ENCODE data around the gene NOL8. TPM values are rescaled to one million over a fixed set of nuclear protein-coding genes. Genes with fewer than 3 reads are reported as not detected.

Gene NOL8
- total RNA-seq, 1 experiment from 2014 or later = 48.2 TPM

- peaks cover 0 to 19% of the 10 kb centered on the region in 2 experiments; a peak in 2 of 4 replicates for H3K36me3 ChIP-seq (ENCODE audit: control insufficient read depth in 1 of 2, insufficient read depth in 2 of 2, low read length in 2 of 2)
- DNase-seq (ENCODE audit: low read depth, low spot score) (no peak), ATAC-seq (no peak)
- H3K9me3 ChIP-seq (ENCODE audit: control insufficient read depth in 1 of 2, insufficient read depth in 1 of 2, low read depth in 1 of 2, low read length in 2 of 2) = peaks cover 0 to 9% of the 10 kb centered on the region in 2 experiments; a peak in 1 of 4 replicates
- no peak overlapping the region for H3K27ac ChIP-seq (ENCODE audit: low read depth, low read length)
- no peaks in the 10 kb centered on the region for H3K4me1 ChIP-seq (ENCODE audit: control insufficient read depth in 1 of 2, insufficient read depth in 2 of 2, low read length in 2 of 2)
- no TSS peak for BruUV-seq (replicated peaks)
- no peak overlapping the region for H3K9ac ChIP-seq (ENCODE audit: low read length)
- no peak overlapping the region for H3K4me3 ChIP-seq (replicated peaks in 1 of 2; ENCODE audit: low read depth in 1 of 2, low read length in 2 of 2)
- RAD21 ChIA-PET (ENCODE audit: low non-redundant PET in 1 of 2, low total read pairs in 2 of 2, uncharacterized antibody in 2 of 2, unreplicated experiment in 2 of 2) = no interaction called here
- POLR2A ChIA-PET = no interaction called here
- intact Hi-C loops (cut with micrococcal nuclease) = no loop called here
- H3K79me2 ChIP-seq (ENCODE audit: insufficient read depth, low read length) = no peaks in the 10 kb centered on the region
- TF ChIP-seq EGR1 (IDR thresholded peaks at IDR 0.05; ENCODE audit: low read depth) (no peak), ELF1 (IDR thresholded peaks at IDR 0.05; ENCODE audit: borderline replicate concordance, low read depth) (no peak), POLR2AphosphoS5 (IDR thresholded peaks at IDR 0.05; ENCODE audit: low read depth, low read length) (no peak), POLR2A (IDR thresholded peaks at IDR 0.05; ENCODE audit: borderline replicate concordance, extremely low read depth, insufficient read depth, insufficient read length) (no peak)
- TF ChIP-seq, protein P1, sequence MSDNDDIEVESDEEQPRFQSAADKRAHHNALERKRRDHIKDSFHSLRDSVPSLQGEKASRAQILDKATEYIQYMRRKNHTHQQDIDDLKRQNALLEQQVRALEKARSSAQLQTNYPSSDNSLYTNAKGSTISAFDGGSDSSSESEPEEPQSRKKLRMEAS (IDR thresholded peaks at IDR 0.05) = no peak
- CTCF ChIA-PET = no interaction called here
- no peaks in the 10 kb centered on the region for H3K27me3 ChIP-seq (ENCODE audit: insufficient read depth, low read length)
- no peaks in the 10 kb centered on the region for H3K9me2 ChIP-seq (ENCODE audit: insufficient read depth)
- no peak overlapping the region for H3K4me2 ChIP-seq (ENCODE audit: low read length)
- no peaks in the 10 kb centered on the region for H4K20me1 ChIP-seq (ENCODE audit: insufficient read depth)
- H2AFZ ChIP-seq (ENCODE audit: low read depth, low read length, poor library complexity, severe bottlenecking) = no peak overlapping the region
Observed at GRCh38 chr9:92341578-92341977, 16.4 kb upstream of the NOL8 start.

DNA sequence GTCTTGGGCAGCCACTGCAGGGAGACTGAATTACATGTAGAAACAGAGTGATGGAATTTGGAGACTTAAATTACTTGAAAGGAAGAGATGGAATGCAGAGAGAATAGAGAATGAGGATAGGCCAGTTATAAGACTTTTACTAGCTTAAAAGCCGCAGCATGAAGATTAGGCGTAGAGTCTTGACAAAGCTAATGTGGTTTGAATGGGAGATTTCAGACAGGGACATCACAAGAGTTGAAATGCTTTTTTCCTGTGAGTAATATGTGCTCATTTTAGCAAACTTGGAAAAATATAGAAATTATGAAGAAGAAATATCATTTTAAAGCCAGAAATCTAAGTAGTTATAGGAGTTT, 8.1 kb upstream of the NOL8 start:
- H4K20me1 ChIP-seq (ENCODE audit: insufficient read depth) = 0 out of 2 replicates have a peak, but pooled peaks cover 4% of the 10 kb centered on the region
- no peak for TF ChIP-seq POLR2A (IDR thresholded peaks at IDR 0.05; ENCODE audit: borderline replicate concordance, extremely low read depth, insufficient read depth, insufficient read length)
- no peak for TF ChIP-seq SP1 (IDR thresholded peaks at IDR 0.05; ENCODE audit: low read depth)
- no peaks in the 10 kb centered on the region for H3K4me1 ChIP-seq (ENCODE audit: control insufficient read depth in 1 of 2, insufficient read depth in 2 of 2, low read length in 2 of 2)
- H3K4me3 ChIP-seq (replicated peaks in 1 of 2; ENCODE audit: low read depth in 1 of 2, low read length in 2 of 2) = no peak overlapping the region
- H3K27me3 ChIP-seq (ENCODE audit: insufficient read depth, low read length) = no peaks in the 10 kb centered on the region
- no peak overlapping the region for H3K4me2 ChIP-seq (ENCODE audit: low read length)
- H3K79me2 ChIP-seq (ENCODE audit: insufficient read depth, low read length) = no peaks in the 10 kb centered on the region
- no peaks in the 10 kb centered on the region for H3K9me3 ChIP-seq (ENCODE audit: control insufficient read depth in 1 of 2, insufficient read depth in 1 of 2, low read depth in 1 of 2, low read length in 2 of 2)
- no peak overlapping the region for H3K27ac ChIP-seq (ENCODE audit: low read depth, low read length)
- H3K9me2 ChIP-seq (ENCODE audit: insufficient read depth) = no peaks in the 10 kb centered on the region
- BruUV-seq (replicated peaks) = no TSS peak
- ATAC-seq (no peak), DNase-seq (ENCODE audit: low read depth, low spot score) (no peak)
- ChIA-PET CTCF (no interaction called here), POLR2A (no interaction called here), RAD21 (ENCODE audit: low non-redundant PET in 1 of 2, low total read pairs in 2 of 2, uncharacterized antibody in 2 of 2, unreplicated experiment in 2 of 2) (no interaction called here)
- intact Hi-C loops (cut with micrococcal nuclease) = no loop called here
- no peak overlapping the region for H3K9ac ChIP-seq (ENCODE audit: low read length)
- no peak overlapping the region for H2AFZ ChIP-seq (ENCODE audit: low read depth, low read length, poor library complexity, severe bottlenecking)
- 0 out of 4 replicates have a peak, but pooled peaks cover 0 to 1% of the 10 kb centered on the region in 2 experiments for H3K36me3 ChIP-seq (ENCODE audit: control insufficient read depth in 1 of 2, insufficient read depth in 2 of 2, low read length in 2 of 2)

Measured in HCT116 (cell line).